GM10266 (cell line): ENCODE results near the gene SUPT4H1.
A peak's percentile ranks its signal among the peaks of the same experiment; 100 is the strongest.

Experiments used
- DNase-seq: peaks from one replicate; pipeline ENCODE4 v3.0.0; 2012; ENCODE audit errors: extremely low spot score
- TF ChIP-seq, protein P1 (sequence below): IDR thresholded peaks from 2 replicates; pipeline ENCODE4 v1.5.1; 2012; ENCODE audit warnings: mild to moderate bottlenecking, low read depth; ENCODE audit not compliant: control insufficient read depth, insufficient read depth; ENCODE audit errors: missing control alignments

SUPT4H1 gene

GRCh38 chr17:58363457-58364185 lies 11.6 kb upstream of the SUPT4H1 start:
- TF ChIP-seq, protein P1, sequence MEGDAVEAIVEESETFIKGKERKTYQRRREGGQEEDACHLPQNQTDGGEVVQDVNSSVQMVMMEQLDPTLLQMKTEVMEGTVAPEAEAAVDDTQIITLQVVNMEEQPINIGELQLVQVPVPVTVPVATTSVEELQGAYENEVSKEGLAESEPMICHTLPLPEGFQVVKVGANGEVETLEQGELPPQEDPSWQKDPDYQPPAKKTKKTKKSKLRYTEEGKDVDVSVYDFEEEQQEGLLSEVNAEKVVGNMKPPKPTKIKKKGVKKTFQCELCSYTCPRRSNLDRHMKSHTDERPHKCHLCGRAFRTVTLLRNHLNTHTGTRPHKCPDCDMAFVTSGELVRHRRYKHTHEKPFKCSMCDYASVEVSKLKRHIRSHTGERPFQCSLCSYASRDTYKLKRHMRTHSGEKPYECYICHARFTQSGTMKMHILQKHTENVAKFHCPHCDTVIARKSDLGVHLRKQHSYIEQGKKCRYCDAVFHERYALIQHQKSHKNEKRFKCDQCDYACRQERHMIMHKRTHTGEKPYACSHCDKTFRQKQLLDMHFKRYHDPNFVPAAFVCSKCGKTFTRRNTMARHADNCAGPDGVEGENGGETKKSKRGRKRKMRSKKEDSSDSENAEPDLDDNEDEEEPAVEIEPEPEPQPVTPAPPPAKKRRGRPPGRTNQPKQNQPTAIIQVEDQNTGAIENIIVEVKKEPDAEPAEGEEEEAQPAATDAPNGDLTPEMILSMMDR: no peak
- DNase-seq: no peak

DNA sequence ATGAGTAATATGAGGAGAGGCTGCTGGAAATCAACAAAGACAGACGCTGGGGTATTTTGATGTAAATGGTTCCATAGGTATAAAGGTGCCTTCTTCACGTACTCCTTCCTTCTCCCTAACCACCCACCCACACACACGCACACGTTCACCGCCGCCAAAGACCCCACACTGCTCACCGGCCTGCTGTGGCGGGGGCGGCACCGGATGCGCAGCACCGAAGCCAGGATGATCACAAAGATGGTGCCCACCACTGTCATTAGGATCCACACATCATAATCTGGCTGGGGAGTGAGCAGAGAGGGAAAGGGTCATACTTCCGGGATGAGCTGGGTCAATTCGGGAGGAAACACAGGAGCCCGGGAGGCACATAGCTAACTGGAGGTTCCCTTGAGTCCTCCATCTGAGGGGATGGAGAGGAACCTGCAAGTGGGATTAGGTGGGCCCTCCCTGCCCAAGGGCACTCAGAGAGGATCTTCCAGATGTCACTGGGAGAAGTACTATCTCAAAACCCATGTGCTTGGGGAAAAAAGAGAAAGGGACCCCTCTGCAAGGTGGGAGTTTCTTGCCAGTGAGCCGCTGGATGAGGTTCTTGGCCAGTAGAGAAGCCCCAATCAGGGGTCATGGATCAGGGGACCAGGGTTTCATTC lies 10.5 kb upstream of the SUPT4H1 start:
- TF ChIP-seq, protein P1: no peak
- no peak for DNase-seq

DNA sequence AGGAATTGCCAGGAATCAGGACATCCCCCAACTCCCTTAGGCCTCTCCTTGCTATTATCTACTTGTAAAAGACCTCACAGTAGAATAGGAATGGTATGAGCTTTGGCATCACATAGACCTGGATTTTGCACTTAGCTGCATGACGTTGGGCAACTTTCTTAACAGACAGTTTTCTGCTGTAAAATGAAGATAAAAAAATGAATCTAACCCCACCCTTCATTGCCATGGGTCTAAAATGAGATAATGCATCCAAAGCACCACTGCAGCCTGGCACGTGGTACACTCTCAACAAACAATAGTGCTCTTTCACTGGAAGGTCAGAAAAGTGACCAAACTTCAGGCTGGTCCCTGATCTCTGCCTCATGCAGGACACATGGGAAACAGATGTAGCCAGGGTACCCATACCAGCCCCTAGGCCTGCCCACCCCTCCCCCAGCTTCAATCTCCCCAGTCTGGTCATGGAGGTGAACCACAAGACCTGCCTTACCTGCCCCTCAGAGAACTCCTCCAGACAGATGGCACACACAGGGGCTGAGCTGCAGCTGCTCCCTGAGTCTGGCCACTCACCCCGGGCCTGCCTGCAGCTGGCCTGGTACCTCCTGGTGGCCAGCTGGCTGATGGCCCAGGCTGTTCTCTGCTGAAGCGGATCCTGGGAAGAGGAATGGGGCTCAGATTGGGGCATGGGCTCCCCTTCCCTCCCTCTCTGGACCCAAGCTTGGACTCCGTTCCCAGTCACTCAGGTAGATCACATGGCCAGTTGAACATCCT lies 8.5 kb upstream of the SUPT4H1 start:
- TF ChIP-seq, protein P1: no peak
- peak; percentile 11 for DNase-seq

DNA sequence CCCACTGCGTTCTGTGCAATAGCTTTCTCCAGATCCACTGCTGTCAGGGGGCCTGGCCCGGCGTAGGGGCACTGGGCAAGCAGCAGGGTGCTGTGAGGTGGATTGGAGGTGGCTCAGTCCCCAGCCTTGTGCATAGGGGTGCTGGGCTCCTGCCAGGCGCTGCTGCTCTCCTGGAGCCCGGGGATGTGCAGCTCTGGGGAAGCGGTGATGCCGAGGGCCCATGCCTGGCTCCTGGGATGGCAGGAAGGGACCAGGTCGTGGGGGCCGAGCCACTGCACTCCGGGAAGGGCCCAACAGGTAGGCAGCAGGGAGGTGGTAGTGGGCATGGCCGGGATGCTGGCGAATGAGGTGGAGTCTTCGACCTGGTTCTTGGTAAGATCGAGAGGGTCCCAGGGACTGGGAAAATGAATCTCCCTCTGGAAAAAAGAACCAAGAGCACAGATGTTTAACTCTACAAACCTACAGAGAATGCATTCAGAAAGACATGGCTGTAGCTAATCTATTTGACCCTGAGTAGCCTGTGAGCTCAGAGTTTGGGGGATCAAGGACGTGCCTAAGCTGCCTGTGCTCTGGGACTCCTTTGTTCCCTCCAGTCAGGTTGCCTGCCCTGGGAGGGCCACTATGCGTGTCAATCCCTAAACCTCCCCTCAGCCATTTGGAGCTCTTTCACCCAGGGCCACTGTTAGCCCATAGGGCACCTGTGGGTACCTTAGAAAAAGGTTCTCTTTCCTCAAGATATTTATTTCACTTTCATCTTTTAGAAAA lies 6.6 kb upstream of the SUPT4H1 start:
- no peak for DNase-seq
- TF ChIP-seq, protein P1: no peak

DNA sequence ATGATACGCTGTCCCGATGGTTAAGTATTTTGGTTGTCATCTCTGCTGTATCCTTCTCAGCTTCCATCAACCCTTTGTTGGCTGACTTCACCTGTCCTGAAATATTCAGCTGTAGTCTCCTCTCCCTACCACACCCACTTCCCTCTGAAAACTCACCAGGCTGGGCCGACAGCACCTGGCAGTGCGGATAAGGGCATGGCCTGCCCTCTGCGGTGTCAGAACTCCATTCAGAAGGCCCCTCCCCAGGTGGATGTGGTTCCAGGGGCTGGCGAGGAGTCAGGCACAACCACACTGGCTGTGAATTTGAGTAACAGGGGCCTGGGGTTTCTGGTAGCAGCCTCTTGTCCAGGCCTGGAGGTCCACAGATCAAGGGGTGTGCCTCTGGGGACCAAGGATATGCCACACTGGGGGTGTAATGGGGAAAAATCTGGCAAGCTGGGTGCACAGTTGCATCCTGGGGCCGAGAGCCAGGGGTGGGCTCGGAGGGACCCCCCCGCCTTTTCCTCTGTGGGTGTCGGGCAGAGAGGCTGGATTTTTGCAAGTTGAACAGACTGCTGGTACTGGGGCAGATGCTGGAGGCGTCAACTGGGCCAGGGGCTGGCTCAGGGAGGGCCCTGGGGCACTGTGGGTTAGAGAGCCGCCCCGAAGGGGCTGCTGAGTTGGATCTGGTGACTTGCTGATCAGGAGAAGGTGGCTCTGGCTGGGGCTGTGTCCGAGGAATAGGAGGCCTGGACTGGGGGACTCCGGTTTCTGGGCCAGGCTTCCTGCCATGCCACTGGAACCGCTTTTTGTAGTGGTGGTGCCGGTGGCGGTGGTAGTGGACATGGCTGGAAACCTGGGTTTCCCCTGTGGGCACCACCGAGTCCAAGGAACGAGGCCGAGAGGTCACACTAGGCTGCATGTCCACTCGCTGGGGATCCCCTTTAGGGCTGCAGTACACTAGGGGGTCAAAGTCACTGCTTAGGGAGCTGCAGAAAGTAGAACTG lies 5.6 kb upstream of the SUPT4H1 start:
- no peak for DNase-seq
- TF ChIP-seq, protein P1: no peak

- TF ChIP-seq, protein P1: no peak
- no peak for DNase-seq
Observed at GRCh38 chr17:58356231-58356630, 4.2 kb upstream of the SUPT4H1 start.
